GM18909 (cell line): ENCODE measurements around the gene PRMT9.

Experiments used
- ATAC-seq: cut with Tn5 transposase; IDR thresholded peaks from one replicate; pipeline ENCODE4 v1.9.1; 2021; ENCODE audit warnings: mild to moderate bottlenecking; ENCODE audit not compliant: unreplicated experiment, poor library complexity

The PRMT9 gene

DNA sequence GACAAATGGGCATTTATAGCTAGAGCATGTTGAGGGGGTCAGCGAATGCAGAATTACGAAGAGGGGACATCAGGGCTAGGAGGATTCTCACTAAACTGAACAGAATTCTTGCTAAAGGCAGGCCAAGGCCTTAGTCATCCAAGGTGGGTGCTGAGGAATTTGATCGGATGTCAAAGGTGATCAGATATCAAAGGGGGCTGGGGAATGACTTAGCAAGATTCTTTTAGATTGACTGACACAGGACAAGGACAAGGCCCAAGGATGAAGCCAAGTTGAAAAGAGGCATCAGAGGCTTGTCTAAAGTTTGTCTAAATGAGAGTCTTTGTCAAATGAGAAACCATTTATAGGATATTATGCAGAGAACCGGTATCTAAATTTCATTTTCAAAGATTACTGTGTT is 57.1 kb downstream of the PRMT9 start:
- no peak for ATAC-seq

DNA sequence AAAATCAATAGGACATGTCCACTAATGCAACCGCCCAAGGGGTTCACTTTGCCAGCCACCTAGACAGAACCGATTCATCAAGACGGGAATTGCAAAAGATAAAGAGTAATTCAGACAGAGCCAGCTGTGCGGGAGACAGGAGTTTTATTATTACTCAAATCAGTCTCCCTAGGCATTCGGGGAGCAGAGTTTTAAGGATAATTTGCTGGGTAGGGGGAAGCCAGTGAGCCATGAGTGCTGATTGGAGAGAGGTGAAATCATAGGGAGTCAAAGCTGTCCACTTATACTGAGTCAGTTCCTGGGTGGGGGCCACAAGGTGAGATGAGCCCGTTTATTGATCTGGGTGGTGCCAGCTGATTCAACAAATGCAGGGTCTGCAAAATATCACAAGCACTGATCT is 58.2 kb downstream of the PRMT9 start:
- no peak for ATAC-seq

DNA sequence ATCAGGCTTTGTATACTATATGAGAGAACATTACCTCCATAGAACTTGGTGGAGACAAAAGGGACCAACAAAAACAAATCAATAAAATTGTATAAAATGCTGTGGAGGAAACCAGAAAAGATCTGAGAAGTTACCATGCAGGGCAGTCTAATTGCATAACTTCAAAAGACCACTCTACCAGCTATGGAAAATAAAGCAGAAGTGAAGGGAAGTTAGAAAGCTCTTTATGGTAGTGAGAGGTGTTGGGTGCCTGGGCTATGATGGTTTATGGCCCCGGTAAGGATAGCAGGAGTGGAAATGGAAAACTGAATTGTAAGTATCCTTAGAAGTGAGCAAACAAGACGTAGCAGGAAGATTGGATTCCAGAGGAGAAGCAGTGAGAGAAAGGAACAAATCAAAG is 63.6 kb downstream of the PRMT9 start:
- ATAC-seq, result no peak

DNA sequence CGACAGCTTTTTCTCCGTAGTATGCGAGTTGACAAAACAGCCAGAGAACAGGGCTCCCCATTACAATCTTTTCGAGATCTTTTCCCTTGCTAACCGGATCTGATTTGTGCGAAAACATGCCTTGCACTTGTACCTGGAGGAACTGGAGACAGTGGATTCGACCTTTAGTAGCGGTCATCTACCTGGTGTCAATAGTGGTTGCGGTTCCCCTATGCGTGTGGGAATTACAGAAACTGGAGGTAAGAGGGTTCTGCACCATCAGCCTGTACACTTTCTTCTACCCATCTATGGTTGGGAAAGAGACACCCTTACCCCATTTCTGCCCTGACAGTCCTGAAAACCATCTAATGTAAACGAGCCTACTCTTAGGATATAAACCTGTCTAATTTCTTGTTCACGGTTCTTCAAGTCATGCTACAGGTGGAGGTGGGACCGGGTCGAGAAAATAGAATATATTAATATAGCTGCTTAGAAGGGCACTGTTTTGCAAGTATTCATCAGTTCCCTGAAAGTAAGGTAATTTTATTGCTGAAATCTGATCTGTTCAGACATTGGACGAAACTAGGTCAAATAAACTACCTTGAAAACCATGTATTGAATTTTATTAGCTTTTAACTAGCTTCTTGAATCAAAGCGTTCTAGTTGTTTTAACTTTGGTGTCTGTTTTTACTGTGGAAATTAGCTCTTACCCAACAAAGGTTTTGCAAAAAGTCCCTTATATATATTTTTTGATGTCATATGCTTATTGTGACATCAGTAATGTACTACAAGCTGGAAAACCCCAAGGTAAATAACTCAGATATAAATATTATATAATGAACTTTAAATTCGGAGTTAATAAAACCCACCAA is 65.9 kb downstream of the PRMT9 start:
- peak; percentile 14 for ATAC-seq

DNA sequence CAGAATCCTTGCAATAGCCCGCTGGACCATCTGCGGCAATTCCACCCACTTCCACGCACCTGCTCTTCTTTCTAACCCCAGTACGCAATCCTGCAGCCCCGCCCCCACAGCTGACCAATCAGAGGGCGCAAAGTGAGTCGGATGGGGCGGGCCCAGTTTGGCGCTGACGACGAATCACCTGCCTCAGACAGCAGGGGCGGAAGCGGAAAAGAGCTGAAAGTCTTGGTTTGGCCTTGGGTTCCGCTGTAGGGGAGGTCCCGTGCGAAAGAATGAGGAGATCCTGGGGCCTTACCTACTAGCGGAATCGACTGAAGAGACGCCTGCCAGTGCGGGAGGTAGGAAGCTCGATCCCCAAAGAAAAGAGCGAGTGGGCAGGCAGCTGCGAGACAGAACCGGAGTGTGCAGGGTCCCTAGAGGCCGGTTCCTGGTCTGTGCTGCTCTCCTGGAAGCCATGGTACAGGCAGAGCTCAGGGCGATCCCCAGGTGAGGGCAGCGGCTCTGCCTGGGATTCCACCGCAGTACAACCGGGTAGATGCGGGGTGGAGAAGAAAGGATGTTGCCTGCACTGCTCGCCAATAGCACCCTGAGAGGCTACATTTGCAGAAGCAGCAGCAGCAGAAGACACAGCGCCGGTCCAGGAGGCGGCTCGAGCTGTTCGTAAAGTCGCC is 66.7 kb downstream of the PRMT9 start, which contains the start of gene TMEM184C:
Gene TMEM184C (plus strand): TSS at position 225 of the 668 bp plus-strand sequence. CDS start 560 bp downstream, outside the sequence.
- peak; percentile 100 for ATAC-seq

DNA sequence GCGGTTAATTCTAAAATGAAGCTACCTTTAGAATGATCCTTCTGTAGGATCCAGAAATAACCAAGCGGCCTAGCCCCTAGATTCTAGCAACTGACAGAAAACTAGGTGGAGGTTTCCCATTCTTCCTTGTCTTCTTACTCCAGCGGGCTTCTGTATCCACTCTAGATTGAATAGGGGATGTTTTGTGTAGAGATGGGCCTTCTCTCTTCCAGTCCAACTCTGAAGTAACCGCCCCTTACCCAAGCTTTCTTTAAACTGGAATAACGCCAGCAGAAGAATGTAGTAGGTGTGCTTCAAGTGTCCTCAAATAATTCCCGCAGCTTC is 67.2 kb downstream of the PRMT9 start:
- peak; percentile 16 for ATAC-seq

DNA sequence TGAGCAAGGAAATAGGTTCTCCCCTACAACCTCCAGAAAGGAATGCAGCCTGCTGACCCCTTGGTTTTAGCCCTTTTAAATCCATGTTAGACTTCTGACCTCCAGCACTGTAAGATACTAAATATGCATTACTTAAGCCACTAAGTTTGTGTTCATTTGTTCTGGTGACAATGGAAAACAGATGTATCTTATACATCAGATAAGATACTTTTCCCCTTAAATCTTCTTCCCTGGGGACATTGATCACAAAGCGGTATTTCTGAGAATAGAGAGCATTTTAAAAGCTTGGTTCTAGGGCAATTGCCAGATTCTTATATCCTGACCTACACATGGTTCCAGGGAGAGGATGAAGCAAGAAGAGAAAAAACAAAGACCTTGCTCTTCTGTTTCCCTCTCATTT is 73.3 kb downstream of the PRMT9 start:
- ATAC-seq, result no peak

DNA sequence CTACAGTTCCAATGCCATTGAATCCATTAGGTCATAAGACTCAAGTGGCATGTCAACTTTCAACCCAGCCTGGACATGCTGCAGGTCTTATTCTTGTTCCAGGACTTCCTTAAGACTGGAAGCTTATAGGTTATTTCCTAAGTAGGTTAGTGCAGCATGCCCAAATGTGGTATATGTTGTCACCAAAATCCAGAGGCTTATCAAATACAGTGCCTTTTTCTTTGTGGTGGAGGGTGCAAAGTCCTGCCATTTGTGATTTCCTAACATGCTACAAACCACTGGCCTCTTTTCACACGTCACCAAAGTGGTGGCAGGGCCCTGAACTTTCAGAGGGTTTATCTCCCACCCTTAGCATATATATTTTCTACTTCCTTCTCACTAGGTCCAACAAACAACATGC is 76.5 kb downstream of the PRMT9 start:
- no peak for ATAC-seq

DNA sequence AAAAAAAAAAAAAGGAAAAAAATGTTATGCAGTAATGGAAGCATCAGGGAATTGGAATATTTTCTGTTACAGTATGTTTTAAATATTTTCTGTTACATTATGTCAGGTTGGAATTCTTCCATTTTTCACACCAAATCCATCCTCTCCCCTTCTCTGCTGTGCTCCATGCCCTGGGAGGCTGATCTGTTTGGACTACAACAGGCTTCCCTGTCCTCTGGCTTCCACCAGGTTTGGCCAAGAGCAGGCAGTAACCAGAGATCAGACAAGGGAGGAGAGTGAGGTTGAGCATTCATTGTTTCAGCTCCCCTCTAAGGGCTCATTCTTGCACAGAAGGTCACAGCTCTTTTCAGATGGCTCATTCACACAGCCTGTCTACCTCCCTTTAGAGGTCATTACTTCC is 78.5 kb downstream of the PRMT9 start:
- no peak for ATAC-seq

DNA sequence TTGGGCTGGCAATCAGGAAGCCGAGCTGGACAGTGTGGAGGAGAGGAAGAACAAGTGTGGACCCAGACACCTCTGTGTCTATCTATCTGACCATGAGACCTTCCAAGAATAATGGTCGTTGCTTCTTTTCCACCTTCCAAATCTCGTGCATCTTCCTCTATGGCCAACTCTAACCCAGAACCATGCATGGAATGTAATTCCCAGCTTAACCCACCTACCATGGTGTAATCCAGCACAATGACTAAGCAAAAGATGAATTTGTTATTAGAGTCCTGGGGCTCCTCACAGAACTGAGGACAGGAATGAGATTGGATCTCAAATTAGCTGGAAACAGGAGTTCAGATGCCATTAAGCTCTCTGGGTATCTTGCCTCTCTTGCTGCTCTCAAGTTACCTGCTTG is 84.2 kb downstream of the PRMT9 start:
- ATAC-seq, result no peak

DNA sequence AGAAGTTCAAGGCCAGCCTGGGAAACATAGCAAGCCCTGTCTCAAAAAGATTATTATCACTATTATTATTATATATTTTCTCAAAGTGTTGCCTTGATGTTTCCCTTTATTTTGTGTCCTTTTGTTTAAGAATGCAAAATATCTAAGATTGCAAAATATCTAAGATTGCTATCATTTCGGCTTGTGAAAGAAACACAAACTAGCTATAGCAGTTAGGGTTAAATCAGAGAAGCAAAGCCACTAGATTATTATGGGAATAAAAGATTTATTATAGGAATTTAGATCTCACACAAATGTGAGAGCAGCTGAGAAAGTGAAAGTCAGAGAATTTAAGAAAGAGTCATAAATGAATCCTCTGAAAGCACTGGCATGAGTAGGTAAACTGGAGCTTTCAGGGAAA is 84.8 kb downstream of the PRMT9 start:
- ATAC-seq, result no peak

DNA sequence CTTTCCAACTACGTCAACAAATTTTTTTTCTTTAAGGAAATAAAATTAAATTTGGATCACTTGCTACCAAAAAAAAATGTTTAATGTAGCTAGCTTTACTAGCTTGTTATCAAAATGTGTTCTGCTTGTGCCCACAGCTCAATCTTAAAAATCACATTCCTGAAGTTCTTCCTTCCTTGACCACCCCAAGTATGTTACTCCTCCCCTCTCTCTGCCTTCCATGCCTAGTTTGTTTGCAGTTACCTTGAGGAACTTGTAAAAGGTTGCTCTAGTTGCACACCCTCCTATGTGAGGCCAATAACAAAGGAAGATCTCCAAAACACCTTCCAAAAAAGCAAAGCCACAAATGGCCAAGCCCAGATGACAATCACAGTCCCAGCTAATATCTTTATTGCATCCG is 86.4 kb downstream of the PRMT9 start:
- ATAC-seq, result no peak

DNA sequence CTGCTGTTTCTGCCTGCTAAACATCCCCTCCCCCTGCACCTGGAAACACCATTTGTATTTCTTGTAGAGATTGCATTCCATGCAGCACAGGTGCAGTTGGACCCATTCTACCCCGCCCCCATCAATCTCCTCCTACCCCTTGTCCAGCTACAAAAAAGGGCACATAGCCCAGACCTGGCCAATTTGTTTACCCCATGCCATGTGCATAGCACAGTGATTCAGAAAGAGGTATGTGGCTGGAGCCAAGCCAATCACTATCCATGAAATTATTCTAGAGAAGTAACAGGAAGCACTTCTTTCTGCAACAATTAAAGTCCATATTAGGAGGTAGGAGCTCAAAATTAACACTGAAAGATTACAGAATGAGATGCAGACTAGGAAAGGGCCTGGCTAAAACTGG is 87.0 kb downstream of the PRMT9 start:
- no peak for ATAC-seq

DNA sequence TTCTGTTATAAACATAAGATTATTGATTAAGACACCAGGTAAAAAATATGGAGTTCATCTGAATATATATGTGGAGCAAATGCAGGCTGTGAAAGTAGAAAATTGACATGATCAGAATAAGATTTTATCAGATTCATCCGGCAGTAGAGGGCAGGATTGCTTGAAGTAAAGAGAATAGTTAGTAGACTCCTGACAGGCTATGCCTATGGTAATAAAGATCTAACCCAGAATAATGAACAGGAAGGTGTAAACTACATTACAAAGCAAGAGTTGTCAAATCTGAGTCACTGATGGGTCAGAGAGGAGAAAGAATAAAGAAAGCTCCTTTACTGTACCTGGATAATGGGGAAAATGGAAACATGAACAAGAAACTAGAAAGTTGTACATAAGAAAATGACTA is 87.6 kb downstream of the PRMT9 start:
- ATAC-seq, result no peak

DNA sequence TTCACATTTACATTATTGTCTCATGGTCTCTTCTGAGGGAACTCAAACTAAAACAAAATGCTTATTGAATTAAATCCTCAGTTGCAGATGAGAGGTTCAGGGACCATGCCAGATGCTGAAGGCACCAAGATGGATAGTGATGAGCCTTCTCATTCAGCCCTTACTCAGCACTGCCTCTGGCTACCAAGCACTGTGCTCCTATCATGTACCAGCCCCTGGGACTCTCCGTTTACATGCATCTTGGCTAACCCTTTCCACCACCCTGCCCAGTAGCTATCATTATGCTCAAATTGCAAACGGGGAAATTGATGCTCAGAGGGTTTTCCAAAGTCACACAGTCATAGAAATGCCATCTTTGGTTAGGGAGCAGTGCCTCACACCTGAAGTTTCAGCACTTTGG is 89.4 kb downstream of the PRMT9 start:
- no peak for ATAC-seq

DNA sequence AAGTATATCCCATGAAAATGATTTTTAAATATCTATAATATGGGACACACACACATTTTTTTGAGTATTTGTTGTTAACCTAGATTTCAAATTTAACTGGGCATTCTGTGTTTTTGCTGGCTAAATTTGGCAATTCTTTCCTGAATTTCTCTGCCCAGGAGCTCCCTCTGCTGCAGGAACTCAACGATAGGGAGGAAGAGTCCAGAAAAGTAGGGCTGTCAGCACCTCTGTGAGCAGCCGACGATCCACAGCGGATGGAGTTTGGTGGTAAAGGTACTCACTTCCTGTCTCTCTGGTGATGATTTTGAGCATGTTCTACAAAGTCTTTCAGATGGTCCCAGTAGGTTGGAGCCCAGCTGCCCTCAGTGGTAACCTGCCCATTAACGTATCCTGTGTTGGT is 89.9 kb downstream of the PRMT9 start:
- no peak for ATAC-seq

DNA sequence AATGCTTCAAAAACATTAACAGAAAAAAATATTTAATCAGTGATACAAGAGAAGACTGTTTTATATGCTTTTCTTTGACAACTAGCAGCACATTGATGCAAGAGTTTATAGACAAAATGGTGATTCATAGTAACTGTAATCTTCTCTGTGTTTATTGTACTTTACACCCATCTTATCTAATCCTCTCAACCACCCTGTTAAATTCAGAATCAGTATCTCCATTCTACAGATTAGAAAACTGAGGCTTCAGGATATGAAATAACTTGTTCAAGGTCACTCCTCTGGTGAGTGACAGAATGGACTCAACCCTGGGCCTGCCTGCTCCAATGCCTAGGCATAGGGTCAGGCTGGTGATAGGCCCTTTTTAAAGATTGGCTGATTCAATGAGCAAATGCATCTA is 92.9 kb downstream of the PRMT9 start:
- no peak for ATAC-seq

DNA sequence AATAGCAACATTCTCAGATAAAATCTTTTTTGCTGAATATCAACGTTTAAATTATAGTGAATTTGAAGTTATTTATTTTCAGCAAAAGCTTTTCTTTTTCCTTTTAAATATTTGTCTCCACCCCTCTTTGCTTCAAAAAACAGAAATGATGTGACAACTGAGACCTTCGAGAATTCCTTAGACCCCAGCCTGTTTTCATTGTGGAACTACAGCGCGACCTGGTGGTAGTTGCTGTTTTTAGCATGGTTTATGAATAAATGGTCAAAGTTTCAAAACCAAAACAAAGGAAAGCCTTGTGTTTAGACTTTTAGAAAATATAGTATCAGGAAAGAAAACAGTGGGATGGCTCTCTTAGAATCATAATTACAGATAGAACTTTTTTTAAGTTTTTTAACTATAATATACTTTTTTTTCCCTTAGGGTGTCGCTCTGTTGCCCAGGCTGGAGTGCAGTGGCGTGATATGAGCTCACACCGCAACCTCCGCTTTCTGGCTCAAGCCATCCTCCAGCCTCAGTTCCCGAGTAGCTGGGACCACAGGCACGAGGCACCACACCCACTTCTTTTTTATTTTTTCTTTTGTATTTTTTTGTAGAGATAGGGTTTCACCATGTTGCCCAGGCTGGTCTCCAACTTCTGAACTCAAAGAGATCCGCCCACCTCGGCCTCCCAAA is 93.6 kb downstream of the PRMT9 start:
- peak; percentile 57 for ATAC-seq

DNA sequence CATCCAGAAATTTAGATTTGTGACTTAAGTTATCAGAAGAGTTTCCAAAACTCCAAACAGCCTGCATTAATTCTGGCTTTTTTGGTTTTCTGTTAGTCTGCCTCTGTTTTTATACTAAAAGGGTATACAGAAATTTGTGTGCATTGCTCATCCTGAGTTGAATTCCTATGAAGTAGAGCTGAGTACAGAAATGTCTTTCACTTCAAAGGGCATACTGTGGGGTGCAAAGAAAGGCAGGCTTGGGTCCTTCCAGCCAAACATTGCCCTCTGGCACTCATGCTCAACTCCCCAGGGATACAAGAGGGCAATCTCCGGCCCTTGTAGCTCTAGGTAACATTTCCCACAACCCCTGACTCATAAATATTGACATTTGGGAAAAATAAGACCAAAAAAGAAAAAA is 94.4 kb downstream of the PRMT9 start:
- no peak for ATAC-seq
